Mesenchymal stem cell (in vitro differentiated cells and primary cell): ENCODE data around the gene TWIST2.

Experiments used
- DNase-seq: peaks from one replicate; pipeline ENCODE4 v3.0.0-alpha.2; 2013
- H2AFZ ChIP-seq: one replicate; pipeline ENCODE4 v1.6.1; 2013; ENCODE audit warnings: low read depth, mild to moderate bottlenecking, control low read depth, inconsistent platforms, low read length, moderate library complexity
- H2AK5ac ChIP-seq: 2 replicates; pipeline ENCODE4 v1.6.1; 2013; ENCODE audit warnings: low read length, moderate library complexity, mild to moderate bottlenecking, inconsistent platforms; ENCODE audit not compliant: severe bottlenecking
- H2BK120ac ChIP-seq: one replicate; pipeline ENCODE4 v1.6.1; 2013; ENCODE audit warnings: low read depth, mild to moderate bottlenecking, inconsistent platforms, low read length, moderate library complexity
- H2BK12ac ChIP-seq, 2 experiments: one replicate each; pipeline ENCODE4 v1.6.1; 2013; ENCODE audit warnings: inconsistent platforms in 2 of 2, low read length in 2 of 2, mild to moderate bottlenecking in 2 of 2, moderate library complexity in 2 of 2, control low read depth in 1 of 2
- H2BK15ac ChIP-seq: one replicate; pipeline ENCODE4 v1.6.1; 2013; ENCODE audit warnings: mild to moderate bottlenecking, low read depth, inconsistent platforms; ENCODE audit not compliant: poor library complexity, severe bottlenecking
- H2BK5ac ChIP-seq: 2 replicates; pipeline ENCODE4 v1.6.1; 2013; ENCODE audit warnings: low read depth, mild to moderate bottlenecking, low read length, control low read depth, inconsistent platforms; ENCODE audit not compliant: poor library complexity, severe bottlenecking
- H3K14ac ChIP-seq, 2 experiments: one replicate each; pipeline ENCODE4 v1.6.1; 2013; ENCODE audit warnings: inconsistent platforms in 2 of 2, low read length in 2 of 2, control low read depth in 1 of 2, mild to moderate bottlenecking in 1 of 2, moderate library complexity in 1 of 2
- H3K18ac ChIP-seq, 2 experiments: one replicate each; pipeline ENCODE4 v1.6.1; 2013; ENCODE audit warnings: inconsistent platforms in 2 of 2, low read length in 2 of 2, control low read depth in 1 of 2, low read depth in 1 of 2, mild to moderate bottlenecking in 1 of 2
- H3K23ac ChIP-seq, 2 experiments: one replicate each; pipeline ENCODE4 v1.6.1; 2013; ENCODE audit warnings: inconsistent platforms in 2 of 2, low read length in 2 of 2, mild to moderate bottlenecking in 2 of 2, moderate library complexity in 2 of 2, control low read depth in 1 of 2
- H3K27ac ChIP-seq: 2 replicates; pipeline ENCODE4 v1.5.1; 2013; ENCODE audit warnings: mild to moderate bottlenecking, moderate library complexity, low read length, control low read depth, inconsistent platforms; ENCODE audit not compliant: poor library complexity, severe bottlenecking
- H3K27me3 ChIP-seq, 2 experiments: 2 replicates each; pipeline versions ENCODE4 v1.6.1 to v1.7.0; 2013; ENCODE audit warnings: low read length in 2 of 2, mild to moderate bottlenecking in 2 of 2, moderate library complexity in 2 of 2, control low read depth in 1 of 2, inconsistent platforms in 1 of 2; ENCODE audit not compliant: control insufficient read depth in 1 of 2, insufficient read depth in 1 of 2
- H3K36me3 ChIP-seq, 2 experiments: 2 replicates each; pipeline versions ENCODE4 v1.6.1 to v1.7.0; 2013; ENCODE audit warnings: low read length in 2 of 2, control low read depth in 1 of 2, inconsistent platforms in 1 of 2, low read depth in 1 of 2, mild to moderate bottlenecking in 1 of 2; ENCODE audit not compliant: insufficient read depth in 2 of 2, control insufficient read depth in 1 of 2
- H3K4ac ChIP-seq, 2 experiments: one replicate each; pipeline ENCODE4 v1.6.1; 2013; ENCODE audit warnings: inconsistent platforms in 2 of 2, low read length in 2 of 2, mild to moderate bottlenecking in 2 of 2, moderate library complexity in 2 of 2, control low read depth in 1 of 2, low read depth in 1 of 2
- H3K4me1 ChIP-seq: 2 replicates; pipeline ENCODE4 v1.6.1; 2013; ENCODE audit warnings: low read depth, low read length, control low read depth; ENCODE audit not compliant: control insufficient read depth, insufficient read depth
- H3K4me2 ChIP-seq: 2 replicates; pipeline ENCODE4 v1.6.1; 2013; ENCODE audit warnings: low read length, mild to moderate bottlenecking, inconsistent platforms; ENCODE audit not compliant: poor library complexity, severe bottlenecking
- H3K4me3 ChIP-seq, 2 experiments: 2 replicates each; pipeline versions ENCODE4 v1.5.1 to v1.7.0; 2013; ENCODE audit warnings: low read length in 2 of 2, mild to moderate bottlenecking in 2 of 2, control low read depth in 1 of 2, low read depth in 1 of 2; ENCODE audit not compliant: insufficient read depth in 1 of 2
- H3K79me1 ChIP-seq: replicated peaks from 2 replicates; pipeline ENCODE4 v1.6.1; 2013; ENCODE audit warnings: mild to moderate bottlenecking, control low read depth, low read length, inconsistent platforms; ENCODE audit not compliant: poor library complexity, severe bottlenecking
- H3K9ac ChIP-seq: 2 replicates; pipeline ENCODE4 v1.7.0; 2013; ENCODE audit warnings: mild to moderate bottlenecking, low read length, moderate library complexity
- H3K9me3 ChIP-seq: 2 replicates; pipeline ENCODE4 v1.7.0; 2013; ENCODE audit warnings: mild to moderate bottlenecking, low read length; ENCODE audit not compliant: control insufficient read depth
- H4K8ac ChIP-seq: one replicate; pipeline ENCODE4 v1.6.1; 2013; ENCODE audit warnings: inconsistent platforms, mild to moderate bottlenecking, low read length, moderate library complexity
- H4K91ac ChIP-seq: one replicate; pipeline ENCODE4 v1.6.1; 2013; ENCODE audit warnings: mild to moderate bottlenecking, low read length, inconsistent platforms
- WGBS: methylation state at CpG from one replicate; pipeline ENCODE4 v1.1.7; 2013; ENCODE audit warnings: mixed read lengths; 5-methylcytosine and 5-hydroxymethylcytosine counted together

Gene TWIST2

DNA sequence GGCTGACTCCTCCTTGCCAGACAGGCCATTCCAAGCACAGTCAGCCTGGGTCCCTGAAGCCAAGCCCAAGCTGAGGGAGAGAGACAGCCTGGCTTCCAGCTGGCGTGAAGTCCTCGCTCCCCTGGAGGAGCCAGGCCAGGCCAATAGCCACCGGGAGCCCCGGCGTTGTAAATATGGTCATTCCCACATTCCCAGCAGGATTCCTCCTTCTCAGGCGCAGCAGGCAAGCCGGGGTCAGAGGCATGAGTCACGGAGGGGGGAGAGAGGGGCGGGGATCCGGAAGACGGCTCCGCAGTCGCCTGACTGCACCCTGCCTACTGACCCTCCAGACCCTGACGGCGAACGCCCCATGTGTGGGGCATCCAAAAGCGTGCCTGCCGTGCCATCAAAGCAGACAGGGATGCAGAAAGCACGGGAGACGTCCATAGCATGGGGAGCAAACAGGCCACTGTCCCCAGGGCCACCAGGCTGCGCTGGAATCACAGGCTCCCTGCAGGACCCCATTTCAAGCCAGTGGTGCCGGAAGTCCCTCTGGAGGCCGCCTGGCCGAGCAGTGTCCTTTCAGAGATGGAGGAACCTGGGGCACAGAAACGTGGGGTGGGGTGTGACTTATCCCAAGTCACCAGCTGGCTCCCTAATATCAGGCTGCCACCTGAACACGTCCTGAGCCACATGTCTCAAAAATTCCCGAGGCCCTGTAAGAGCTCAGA is 48.2 kb downstream of the TWIST2 start:
- H3K4ac ChIP-seq, result peak overlapping the region; percentile 86 to 88
- H3K27ac ChIP-seq, result no peak overlapping the region
- H4K91ac ChIP-seq, result peak overlapping the region; percentile 93
- 13% methylated on average over 24 of the region's 27 CpGs for WGBS
- H3K79me1 ChIP-seq, result no peaks in the 10 kb centered on the region
- H3K4me3 ChIP-seq, result peak overlapping the region in 1 of 2 experiments; percentile 52
- H2BK120ac ChIP-seq, result peak overlapping the region; percentile 61
- peaks cover 0 to 17% of the 10 kb centered on the region in 2 experiments for H3K27me3 ChIP-seq
- peak; percentile 96 for DNase-seq
- peak overlapping the region in 1 of 2 experiments; percentile 89 for H3K14ac ChIP-seq
- H3K18ac ChIP-seq, result peak overlapping the region; percentile 68 to 97
- H3K9ac ChIP-seq, result peak overlapping the region; percentile 65
- H2BK15ac ChIP-seq, result peak overlapping the region; percentile 87
- H3K4me1 ChIP-seq, result peaks cover 29% of the 10 kb centered on the region
- H2BK5ac ChIP-seq, result no peak overlapping the region
- H4K8ac ChIP-seq, result peak overlapping the region; percentile 79
- no peak overlapping the region for H2AK5ac ChIP-seq
- H2BK12ac ChIP-seq, result peak overlapping the region in 1 of 2 experiments; percentile 99
- peak overlapping the region; percentile 67 for H2AFZ ChIP-seq
- H3K36me3 ChIP-seq, result peaks cover 2 to 35% of the 10 kb centered on the region in 2 experiments
- H3K23ac ChIP-seq, result peak overlapping the region in 1 of 2 experiments; percentile 92
- peak overlapping the region; percentile 51 for H3K4me2 ChIP-seq
- H3K9me3 ChIP-seq, result no peaks in the 10 kb centered on the region

- Histone ChIP-seq H3K23ac (no peak overlapping the region), H3K18ac (peak overlapping the region; percentile 25 to 97), H2BK12ac (peak overlapping the region in 1 of 2 experiments; percentile 99), H3K4me3 (peak overlapping the region in 1 of 2 experiments; percentile 52), H2BK5ac (no peak overlapping the region), H3K14ac (peak overlapping the region in 1 of 2 experiments; percentile 86), H2BK120ac (peak overlapping the region; percentile 19), H3K4me2 (no peak overlapping the region), H3K9me3 (no peaks in the 10 kb centered on the region), H3K4ac (peak overlapping the region in 1 of 2 experiments; percentile 74), H4K8ac (peak overlapping the region; percentile 38), H3K9ac (peak overlapping the region; percentile 65), H4K91ac (peak overlapping the region; percentile 12), H2AK5ac (peak overlapping the region; percentile 49), H3K79me1 (no peaks in the 10 kb centered on the region), H2AFZ (peak overlapping the region; percentile 67), H3K4me1 (peaks cover 29% of the 10 kb centered on the region), H3K27ac (no peak overlapping the region), H2BK15ac (peak overlapping the region; percentile 87), H3K36me3 (peaks cover 2 to 34% of the 10 kb centered on the region in 2 experiments), H3K27me3 (peaks cover 0 to 11% of the 10 kb centered on the region in 2 experiments)
- 75% methylated on average over 5 of the region's 5 CpGs for WGBS
- no peak for DNase-seq
Measured at GRCh38 chr2:238896641-238897040, 48.8 kb downstream of the TWIST2 start.

- Histone ChIP-seq H3K18ac (peak overlapping the region; percentile 38 to 85), H3K4ac (peak overlapping the region; percentile 19 to 84), H2AFZ (no peak overlapping the region), H3K36me3 (peaks cover 2 to 27% of the 10 kb centered on the region in 2 experiments), H2BK5ac (no peak overlapping the region), H3K23ac (no peak overlapping the region), H2AK5ac (no peak overlapping the region), H3K4me2 (no peak overlapping the region), H4K91ac (peak overlapping the region; percentile 36), H2BK120ac (peak overlapping the region; percentile 29), H3K4me1 (peaks cover 29% of the 10 kb centered on the region), H4K8ac (peak overlapping the region; percentile 4), H2BK15ac (peak overlapping the region; percentile 44), H3K27ac (no peak overlapping the region), H3K4me3 (no peak overlapping the region), H3K14ac (peak overlapping the region in 1 of 2 experiments; percentile 78), H2BK12ac (peak overlapping the region; percentile 38 to 93), H3K27me3 (peaks cover 0 to 7% of the 10 kb centered on the region in 2 experiments), H3K9me3 (no peaks in the 10 kb centered on the region), H3K9ac (peak overlapping the region; percentile 65), H3K79me1 (no peaks in the 10 kb centered on the region)
- WGBS, result 88% methylated on average over 17 of the region's 19 CpGs
- DNase-seq, result no peak
Measured at GRCh38 chr2:238897122-238897880, 49.4 kb downstream of the TWIST2 start.

- peak overlapping the region in 1 of 2 experiments; percentile 93 for H2BK12ac ChIP-seq
- 63% methylated on average over 7 of the region's 7 CpGs for WGBS
Measured at GRCh38 chr2:238897911-238898311, 50.0 kb downstream of the TWIST2 start.

More at GRCh38 chr2:238897911-238898311, 50.0 kb downstream of the TWIST2 start:
- Histone ChIP-seq H3K14ac (peak overlapping the region in 1 of 2 experiments; percentile 36), H2BK15ac (peak overlapping the region; percentile 44), H2AFZ (no peak overlapping the region), H3K4ac (peak overlapping the region; percentile 19 to 71), H3K18ac (peak overlapping the region; percentile 38 to 85), H3K9ac (no peak overlapping the region), H4K8ac (peak overlapping the region; percentile 4), H3K4me1 (peaks cover 29% of the 10 kb centered on the region), H3K27me3 (peaks cover 0 to 7% of the 10 kb centered on the region in 2 experiments), H2BK5ac (no peak overlapping the region), H3K79me1 (no peaks in the 10 kb centered on the region), H2BK120ac (no peak overlapping the region), H3K23ac (no peak overlapping the region), H3K9me3 (no peaks in the 10 kb centered on the region), H2AK5ac (no peak overlapping the region), H3K4me2 (no peak overlapping the region), H4K91ac (peak overlapping the region; percentile 30), H3K27ac (no peak overlapping the region), H3K36me3 (peaks cover 2 to 25% of the 10 kb centered on the region in 2 experiments), H3K4me3 (no peak overlapping the region)
- peak; percentile 34 for DNase-seq
